GM11168 (cell line): ENCODE results near the gene PADI6.

ENCODE experiments used
- in situ Hi-C: fragments of 300-500 bp; cut with MboI; formaldehyde crosslinking; loops from one replicate; pipeline ENCODE4 v1.12.0; 2022; ENCODE audit warnings: low sequenced_read_pairs; ENCODE audit not compliant: unreplicated experiment

The PADI6 gene

DNA sequence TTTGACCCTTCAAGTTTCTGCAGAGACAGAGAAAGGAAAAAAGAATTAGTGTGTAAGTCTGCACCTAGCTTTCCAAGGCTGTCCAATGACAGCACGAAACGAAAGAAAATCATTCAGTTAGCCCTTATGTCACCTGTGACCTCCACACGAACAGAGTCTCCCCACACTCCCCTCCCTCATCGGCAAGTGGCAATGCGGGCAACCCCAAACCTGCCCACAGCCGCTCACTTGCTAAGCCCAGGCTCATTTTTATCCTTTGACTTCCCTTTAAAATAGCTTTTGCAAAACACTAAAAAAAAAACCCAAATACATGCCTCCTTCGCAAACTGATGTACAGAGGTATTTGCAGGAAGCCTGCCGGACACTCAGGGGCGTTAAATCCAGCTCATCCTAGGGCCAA, 57.2 kb downstream of the PADI6 start:
- in situ Hi-C loops: no loop called here

DNA sequence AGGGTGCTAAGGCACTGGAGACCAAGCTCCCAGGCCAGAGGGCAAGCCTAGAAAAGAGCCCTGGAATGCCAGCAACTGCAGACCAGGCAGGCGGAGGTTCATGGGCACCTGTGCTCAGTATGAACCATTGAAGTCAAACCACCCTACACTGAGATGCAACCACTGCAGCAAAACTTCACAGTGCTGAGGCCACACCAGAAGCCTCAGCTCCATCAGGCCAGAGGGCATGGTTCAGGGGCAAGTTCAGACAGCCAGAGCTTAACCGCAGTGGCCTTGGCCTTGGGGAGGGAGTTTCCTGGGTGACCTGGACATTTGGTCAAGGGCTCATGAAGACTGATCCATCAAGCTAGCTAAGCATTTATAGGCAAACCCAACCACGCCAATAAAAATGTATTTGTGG, 60.4 kb downstream of the PADI6 start:
- in situ Hi-C loops: no loop called here

- in situ Hi-C loops: no loop called here
Measured at GRCh38 chr1:17433261-17433660, 61.3 kb downstream of the PADI6 start.

DNA sequence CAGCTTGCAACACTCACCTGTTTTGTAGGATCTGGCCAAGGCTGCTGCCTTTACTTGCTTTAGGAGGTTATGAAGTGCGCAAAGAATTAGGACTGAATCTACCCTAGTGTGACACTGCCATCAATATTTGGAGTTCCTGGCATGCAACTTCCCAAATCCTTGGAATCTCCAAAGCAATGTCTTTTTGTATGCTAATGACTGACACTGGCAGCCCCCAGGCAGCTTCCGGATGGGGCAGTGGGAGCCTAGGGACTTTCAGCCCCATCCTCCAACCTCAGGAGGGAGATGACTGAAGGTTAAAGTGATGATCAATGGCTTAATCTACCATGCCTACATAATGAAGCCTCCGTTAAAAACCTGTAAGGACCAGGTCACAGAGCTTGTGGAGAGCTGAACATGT, 62.0 kb downstream of the PADI6 start:
- in situ Hi-C loops: no loop called here

GRCh38 chr1:17434601-17435000, 62.6 kb downstream of the PADI6 start:
- in situ Hi-C loops: no loop called here

- in situ Hi-C loops: no loop called here
Measured at GRCh38 chr1:17436380-17437174, 64.6 kb downstream of the PADI6 start.

GRCh38 chr1:17437260-17437579, 65.2 kb downstream of the PADI6 start:
- in situ Hi-C loops: no loop called here

GRCh38 chr1:17437580-17438317, 65.8 kb downstream of the PADI6 start:
- in situ Hi-C loops: no loop called here

- in situ Hi-C loops: no loop called here
Measured at GRCh38 chr1:17438318-17439249, 66.6 kb downstream of the PADI6 start.

DNA sequence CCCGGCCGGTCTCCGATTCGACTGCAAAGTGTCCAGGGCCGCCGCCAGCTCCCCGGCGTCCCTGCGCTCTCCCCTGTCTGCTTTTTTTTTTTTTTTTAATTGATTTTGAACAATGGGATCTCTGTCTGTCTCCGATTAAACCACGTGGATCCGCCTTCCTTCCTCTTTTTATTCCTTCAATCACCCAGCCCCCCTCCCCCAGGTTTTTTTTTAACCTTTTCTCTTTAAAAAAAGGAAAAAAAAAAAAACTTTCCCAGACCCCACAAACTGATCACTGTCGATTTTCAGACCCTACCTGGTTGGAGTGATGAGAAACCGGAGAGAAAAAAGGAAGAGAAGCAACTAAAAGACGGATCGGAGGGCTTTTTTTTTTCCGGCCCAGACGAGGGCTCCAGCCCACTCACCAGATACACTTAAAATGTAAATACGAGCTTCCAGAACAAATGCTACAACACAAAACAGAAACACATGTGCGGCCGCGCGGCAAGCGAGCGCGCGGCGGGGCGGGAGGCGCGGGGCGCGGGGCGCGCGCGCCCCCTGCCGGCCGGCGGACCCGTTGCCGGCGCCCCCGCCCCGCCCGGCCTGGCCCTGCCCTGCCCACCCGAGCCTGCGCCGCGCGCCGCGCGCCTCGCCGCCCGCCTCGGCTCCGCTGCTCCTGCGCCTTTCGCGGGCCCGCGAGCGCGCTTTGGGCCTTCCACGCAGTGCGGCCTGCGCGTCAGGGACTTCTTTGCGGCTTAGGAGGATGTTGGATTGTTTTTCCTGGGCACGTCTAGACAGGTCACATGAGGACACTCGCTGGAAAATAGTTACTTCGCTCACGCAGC, 67.5 kb downstream of the PADI6 start, which contains the start of gene RCC2:
RCC2 (minus strand) TSS at position 428 of the 824 bp plus-strand sequence. CDS start 1,163 bp downstream, outside the sequence.
- in situ Hi-C loops: no loop called here

DNA sequence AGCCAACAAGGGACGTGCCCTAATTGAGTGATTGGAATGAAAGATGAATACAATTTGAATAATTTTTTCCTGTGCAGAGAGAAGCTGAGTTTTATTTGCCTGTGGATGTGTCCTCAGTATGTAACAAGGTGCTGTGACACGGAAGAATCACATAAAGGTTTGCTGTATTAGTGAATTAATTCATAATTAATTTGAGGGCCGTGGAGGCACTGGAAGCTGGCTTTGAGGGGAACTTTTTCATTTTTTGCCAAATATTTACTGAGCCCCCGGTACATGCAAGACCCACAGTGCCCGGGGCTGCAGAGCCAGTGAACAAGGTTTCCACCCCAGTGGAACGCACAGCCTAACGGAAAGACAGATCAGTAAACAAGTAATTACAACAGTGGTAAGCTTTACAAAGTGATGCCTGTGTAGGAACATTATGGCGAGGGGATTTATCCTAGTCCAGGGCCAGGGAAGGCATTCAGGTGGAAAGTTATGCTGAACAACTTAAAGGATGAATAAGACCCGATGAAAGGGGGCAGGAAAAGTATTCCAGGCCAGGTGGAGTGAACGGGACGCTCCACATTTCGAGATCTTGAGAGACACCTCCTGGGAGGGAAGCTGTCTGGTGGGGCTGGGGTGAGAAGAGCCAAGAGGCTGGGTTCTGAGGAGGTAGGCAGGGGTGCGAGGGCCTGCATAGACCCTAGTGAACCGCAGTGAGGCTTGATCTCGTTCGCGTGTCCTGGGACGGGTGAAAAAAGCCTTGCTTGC, 68.3 kb downstream of the PADI6 start:
- in situ Hi-C loops: no loop called here

DNA sequence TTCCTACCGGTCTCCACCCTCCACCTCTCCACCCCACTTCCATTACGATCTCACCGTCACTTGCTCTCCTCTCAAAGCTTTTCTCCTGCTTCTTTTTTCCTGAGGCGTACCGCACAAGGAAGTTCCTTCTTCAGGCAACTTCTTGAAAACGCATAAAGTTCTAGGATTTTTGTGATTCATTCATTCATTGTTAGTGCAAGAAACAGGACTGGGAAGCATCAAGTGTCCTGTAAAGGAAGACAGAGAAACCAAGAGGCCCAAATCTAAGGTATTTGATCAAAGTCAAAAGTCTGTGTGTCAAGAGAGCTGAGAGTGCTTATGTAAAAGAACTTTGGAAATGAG, 68.8 kb downstream of the PADI6 start:
- in situ Hi-C loops: no loop called here

GRCh38 chr1:17441265-17441992, 69.4 kb downstream of the PADI6 start:
- in situ Hi-C loops: no loop called here

GRCh38 chr1:17441993-17442357, 70.0 kb downstream of the PADI6 start:
- in situ Hi-C loops: no loop called here

DNA sequence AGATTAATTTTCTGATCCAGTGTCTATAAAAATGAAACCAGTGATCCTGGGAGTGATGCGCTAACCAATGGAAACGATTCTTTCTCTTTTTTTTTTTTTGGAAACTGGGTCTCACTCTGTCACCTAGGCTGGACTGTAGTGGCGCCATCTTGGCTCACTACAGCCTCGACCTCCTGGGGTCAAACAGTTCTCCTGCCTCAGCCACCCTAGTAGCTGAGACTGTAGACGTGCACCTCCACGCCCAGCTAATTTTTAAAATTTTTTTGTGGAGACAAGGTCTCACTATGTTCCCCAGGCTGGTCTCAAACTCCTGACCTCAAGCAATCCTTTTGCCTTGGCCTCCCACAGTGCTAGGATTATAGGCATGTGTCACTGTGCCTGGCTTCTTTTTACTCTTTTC, 70.8 kb downstream of the PADI6 start:
- in situ Hi-C loops: no loop called here

DNA sequence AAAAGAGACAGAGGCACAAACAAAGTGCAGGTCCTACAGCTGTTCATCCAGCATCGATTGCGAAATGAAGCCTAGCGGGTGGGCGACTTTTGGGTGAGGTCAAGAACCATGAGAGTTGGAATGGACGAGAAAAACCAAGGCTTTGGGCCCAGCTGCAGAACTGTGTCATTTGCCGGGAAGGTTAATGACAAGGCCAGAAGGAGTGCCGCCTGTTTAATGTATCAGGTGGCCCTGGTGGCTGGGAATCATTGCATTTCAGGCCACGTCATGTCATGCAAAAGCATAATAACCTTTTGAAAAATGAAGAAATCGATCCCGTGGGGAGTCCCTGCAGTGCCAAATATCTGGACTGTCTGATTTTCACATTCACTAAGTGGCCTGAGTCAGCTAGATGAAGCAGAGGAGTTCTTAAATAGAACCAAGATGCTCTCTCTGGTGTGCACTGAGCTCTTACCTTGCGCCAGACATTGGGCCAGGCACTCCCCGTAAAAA, 75.6 kb downstream of the PADI6 start:
- in situ Hi-C loops: no loop called here
